HL-60 (cell line): ENCODE data around the gene TESPA1.
A peak's percentile ranks its signal among the peaks of the same experiment; 100 is the strongest.

ENCODE experiments used
- DNase-seq, 2 experiments: peaks; one replicate each; pipeline ENCODE4 v3.0.0-alpha.2; 2010 to 2020; ENCODE audit warnings: low read depth in 1 of 2, low spot score in 1 of 2
- H3K27ac ChIP-seq: fragments of 250-450 bp; sonication (Bioruptor Pico); replicated peaks from 2 replicates; pipeline ENCODE4 v1.5.1; 2020; ENCODE audit warnings: mild to moderate bottlenecking, moderate library complexity
- H3K27me3 ChIP-seq: fragments of 250-450 bp; sonication (Bioruptor Pico); 2 replicates; pipeline ENCODE4 v1.5.1; 2021; ENCODE audit warnings: mild to moderate bottlenecking, moderate library complexity; ENCODE audit not compliant: insufficient read depth, poor library complexity, severe bottlenecking
- H3K4me3 ChIP-seq: replicated peaks from 2 replicates; pipeline ENCODE4 v1.5.1; 2011; ENCODE audit warnings: mild to moderate bottlenecking, control low read depth, low read length; ENCODE audit not compliant: insufficient read depth
- CTCF ChIP-seq: IDR thresholded peaks from one replicate; pipeline ENCODE4 v1.5.1; 2011; ENCODE audit warnings: low read length, control low read depth, inconsistent platforms; ENCODE audit not compliant: insufficient read depth
- GABPA ChIP-seq: IDR thresholded peaks from 2 replicates; pipeline ENCODE4 v1.6.1; 2012; ENCODE audit warnings: low read depth
- POLR2AphosphoS5 ChIP-seq: IDR thresholded peaks from 2 replicates; pipeline ENCODE4 v1.6.1; 2012; ENCODE audit warnings: low read depth
- REST ChIP-seq: IDR thresholded peaks from 2 replicates; pipeline ENCODE4 v1.6.1; 2012; ENCODE audit warnings: low read depth; ENCODE audit not compliant: insufficient replicate concordance
- SPI1 ChIP-seq: IDR thresholded peaks from 2 replicates; pipeline ENCODE4 v1.6.1; 2012; ENCODE audit warnings: low read depth, mild to moderate bottlenecking, borderline replicate concordance
- long read RNA-seq: library from polyadenylated mRNA; unstranded; transcript quantifications from one replicate; pipeline ENCODE4 v2.0.0, GENCODE V29; 2020

The TESPA1 gene
- long read RNA-seq, transcript TESPA1-202 (11 exons, 2,010 nt) = major isoform, 8 of 14 reads
- long read RNA-seq, partial matches to known transcripts = 3 of 14 reads
- long read RNA-seq, other reads (novel, unspliced or antisense) = 3 of 14 reads

- peak; percentile 17 to 92 for DNase-seq
- Histone ChIP-seq H3K27me3 (no peaks in the 10 kb centered on the region), H3K4me3 (no peak within 1 kb of the TSS), H3K27ac (0 out of 2 replicates have a peak within 1 kb of the TSS, but pooled peaks have one; percentile 6)
- TF ChIP-seq SPI1 = peak; percentile 97
- peak; percentile 65 for TF ChIP-seq POLR2AphosphoS5
- no peak for TF ChIP-seq REST
- TF ChIP-seq GABPA = peak; percentile 93
These were observed at the start of gene TESPA1 for GRCh38 chr12:54984658-54985376. Gene TESPA1 (minus strand): TSS chr12:54984762. CDS start chr12:54974562, 10,200 bp downstream.

GRCh38 chr12:55034218-55034617 lies 49.7 kb upstream of the TESPA1 start:
- no peak for DNase-seq
- no peak for TF ChIP-seq POLR2AphosphoS5
- no peak for TF ChIP-seq CTCF
- no peak for TF ChIP-seq REST
- TF ChIP-seq SPI1 = no peak
- TF ChIP-seq GABPA = no peak
- Histone ChIP-seq H3K4me3 (no peak overlapping the region), H3K27me3 (no peaks in the 10 kb centered on the region), H3K27ac (no peak overlapping the region)

- no peak overlapping the region for H3K4me3 ChIP-seq
- TF ChIP-seq CTCF = no peak
- no peak for TF ChIP-seq SPI1
- TF ChIP-seq POLR2AphosphoS5 = no peak
- no peak for TF ChIP-seq GABPA
- TF ChIP-seq REST = no peak
- DNase-seq = no peak
- no peak overlapping the region for H3K27ac ChIP-seq
- H3K27me3 ChIP-seq = peaks cover 29% of the 10 kb centered on the region
These were observed 40.9 kb upstream of the TESPA1 start for GRCh38 chr12:55025508-55025907.
